NT2/D1 (cell line): ENCODE measurements around the gene NDUFC2.
"Not testable (repeated sequence)": the region's sequence is repeated elsewhere in the genome, so short reads cannot be mapped to it uniquely, and the experiment has no call there.

ENCODE experiments used
- SUZ12 ChIP-seq: IDR thresholded peaks from 2 replicates; pipeline ENCODE4 v1.6.1; 2011; ENCODE audit not compliant: insufficient read length, insufficient read depth; ENCODE audit errors: extremely low read depth
- YY1 ChIP-seq: IDR thresholded peaks from 2 replicates; pipeline ENCODE4 v1.6.1; 2011; ENCODE audit not compliant: insufficient read length, insufficient read depth
- ZNF274 ChIP-seq: IDR thresholded peaks from 2 replicates; pipeline ENCODE4 v1.6.1; 2011; ENCODE audit warnings: mild to moderate bottlenecking, low read depth, low read length

DNA sequence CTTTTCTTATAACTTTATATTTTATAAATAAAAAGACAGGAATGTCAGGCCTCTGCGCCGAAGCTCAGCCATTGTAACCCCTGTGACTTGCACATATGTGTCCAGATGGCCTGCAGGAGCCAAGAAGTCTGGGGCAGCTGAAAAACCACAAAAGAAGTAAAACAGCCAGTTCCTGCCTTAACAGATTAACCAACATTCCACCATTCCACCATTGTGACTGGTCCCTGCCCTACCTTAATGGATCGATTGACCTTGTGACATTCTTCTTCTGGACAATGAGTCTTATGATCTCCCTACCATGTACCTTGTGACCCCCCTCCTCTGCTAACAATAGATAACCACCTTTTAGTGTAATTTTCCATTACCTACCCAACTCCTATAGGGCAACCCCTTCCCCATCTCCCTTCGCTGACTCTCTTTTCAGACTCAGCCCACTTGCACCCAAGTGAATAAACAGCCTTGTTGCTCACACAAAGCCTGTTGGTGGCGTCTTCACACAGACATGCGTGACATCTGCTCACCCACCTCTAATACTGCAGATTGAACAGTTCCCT is 6.9 kb upstream of the NDUFC2 start:
- TF ChIP-seq YY1, ZNF274, SUZ12: not testable (repeated sequence)
